Measurements from ENCODE around the gene ZC3H18.

Gene ZC3H18

DNA sequence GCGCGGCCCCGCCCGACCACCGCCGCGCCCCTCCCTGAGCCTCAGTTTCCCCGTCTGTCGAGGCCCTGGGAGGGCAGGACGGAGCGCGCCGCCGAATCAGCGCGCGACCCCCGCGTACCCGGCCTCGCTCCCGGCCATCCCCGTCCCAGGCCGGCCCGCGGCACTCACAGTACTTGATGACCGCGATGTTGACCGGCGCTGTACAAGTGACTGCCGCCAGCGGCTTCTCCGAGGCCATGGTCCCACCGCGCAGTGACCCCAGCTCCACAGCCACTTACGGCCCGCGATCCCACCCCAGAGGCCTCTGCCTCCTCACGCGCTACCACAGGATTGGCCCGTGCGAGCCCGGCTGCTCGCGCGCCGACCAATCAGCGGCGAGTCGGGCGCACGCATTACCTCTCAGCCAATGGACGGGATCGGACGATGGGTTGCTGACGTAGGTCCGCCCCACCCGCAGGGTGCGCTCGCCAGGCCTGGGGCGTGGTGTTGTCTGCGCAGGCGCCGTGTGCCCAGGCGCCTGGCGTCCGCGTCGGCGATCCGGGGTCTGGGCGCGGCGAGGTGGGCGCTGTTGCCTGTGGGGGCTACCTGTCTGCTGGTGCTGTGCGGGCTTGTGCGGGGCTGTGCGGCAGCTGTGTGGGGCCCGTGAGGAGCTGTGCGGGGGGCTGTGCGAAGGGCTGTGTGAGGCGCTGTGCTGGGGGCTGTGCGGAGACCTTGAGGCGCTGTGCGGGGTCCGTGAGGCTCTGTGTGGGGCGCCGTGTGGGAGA is 92.8 kb downstream of the ZC3H18 start, which contains the start of gene MVD:
Gene MVD (minus strand): TSS at position 249 of the 764 bp plus-strand sequence. CDS start 11 bp downstream, at position 238.
- Histone ChIP-seq H3K4me3 (replicated peaks; ENCODE audit: insufficient read depth, low read length) (peak within 1 kb of the TSS; percentile 70), H3K27me3 (ENCODE audit: insufficient read depth, poor library complexity, severe bottlenecking) (no peaks in the 10 kb centered on the region), H3K27ac (replicated peaks) (peak within 1 kb of the TSS; percentile 72)
- no peak for TF ChIP-seq POLR2AphosphoS5 (IDR thresholded peaks at IDR 0.05; ENCODE audit: low read depth)
- TF ChIP-seq SPI1 (IDR thresholded peaks at IDR 0.05; ENCODE audit: borderline replicate concordance, low read depth) = no peak
- no peak for TF ChIP-seq GABPA (IDR thresholded peaks at IDR 0.05; ENCODE audit: low read depth)
- TF ChIP-seq REST (IDR thresholded peaks at IDR 0.05; ENCODE audit: insufficient replicate concordance, low read depth) = no peak
- TF ChIP-seq CTCF (IDR thresholded peaks at IDR 0.05; ENCODE audit: insufficient read depth, low read length) = no peak
- DNase-seq (ENCODE audit: low read depth in 1 of 2, low spot score in 1 of 2) = peak; percentile 88 to 89

DNA sequence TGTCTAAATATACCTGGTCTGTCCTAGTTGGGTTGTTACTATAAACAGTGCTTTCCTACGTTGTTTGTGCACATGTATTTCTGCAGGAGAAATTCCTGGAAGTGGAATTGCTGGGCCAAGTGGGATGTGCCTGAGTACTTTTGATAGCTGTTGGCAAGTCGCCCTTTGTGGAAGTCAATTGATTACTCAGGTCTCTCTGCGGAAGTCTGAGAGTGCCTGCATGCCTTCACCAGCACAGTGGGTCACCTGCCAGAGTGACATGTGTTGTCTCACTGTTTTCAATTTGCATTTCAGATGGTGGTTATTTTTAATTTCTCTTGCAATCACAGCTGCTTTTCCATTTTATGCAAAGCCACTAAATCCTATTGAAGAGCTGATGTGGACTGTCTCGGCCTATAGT is 94.9 kb downstream of the ZC3H18 start:
- TF ChIP-seq CTCF (IDR thresholded peaks at IDR 0.05; ENCODE audit: insufficient read depth, low read length) = no peak
- H3K27ac ChIP-seq (replicated peaks) = no peak overlapping the region
- no peak for DNase-seq (ENCODE audit: low read depth in 1 of 2, low spot score in 1 of 2)
- H3K27me3 ChIP-seq (ENCODE audit: insufficient read depth, poor library complexity, severe bottlenecking) = no peaks in the 10 kb centered on the region
- no peak overlapping the region for H3K4me3 ChIP-seq (replicated peaks; ENCODE audit: insufficient read depth, low read length)

DNA sequence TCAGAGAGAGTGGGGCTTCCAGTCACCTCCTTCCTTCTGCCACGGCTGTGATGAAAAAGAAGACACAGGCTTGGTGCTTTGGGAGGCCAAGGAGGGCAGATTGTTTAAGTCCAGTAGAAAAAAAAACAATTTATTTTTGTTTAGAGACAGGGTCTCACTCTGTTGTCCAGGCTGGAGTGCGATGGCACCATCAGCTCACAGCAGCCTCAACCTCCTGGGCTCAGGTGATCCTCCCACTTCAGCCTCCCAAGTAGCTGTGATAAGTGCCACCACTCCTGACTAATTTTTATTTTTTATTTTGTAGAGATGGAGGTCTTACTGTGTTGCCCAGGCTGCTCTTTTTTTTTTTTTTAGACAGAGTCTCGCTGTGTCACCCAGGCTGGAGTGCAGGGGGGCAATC is 95.4 kb downstream of the ZC3H18 start:
- TF ChIP-seq REST (IDR thresholded peaks at IDR 0.05; ENCODE audit: insufficient replicate concordance, low read depth) = no peak
- no peak for TF ChIP-seq SPI1 (IDR thresholded peaks at IDR 0.05; ENCODE audit: borderline replicate concordance, low read depth)
- TF ChIP-seq POLR2AphosphoS5 (IDR thresholded peaks at IDR 0.05; ENCODE audit: low read depth) = no peak
- no peak for TF ChIP-seq GABPA (IDR thresholded peaks at IDR 0.05; ENCODE audit: low read depth)
- no peak for TF ChIP-seq CTCF (IDR thresholded peaks at IDR 0.05; ENCODE audit: insufficient read depth, low read length)
- H3K27ac ChIP-seq (replicated peaks) = no peak overlapping the region
- H3K4me3 ChIP-seq (replicated peaks; ENCODE audit: insufficient read depth, low read length) = no peak overlapping the region
- no peaks in the 10 kb centered on the region for H3K27me3 ChIP-seq (ENCODE audit: insufficient read depth, poor library complexity, severe bottlenecking)
- no peak for DNase-seq (ENCODE audit: low read depth in 1 of 2, low spot score in 1 of 2)

DNA sequence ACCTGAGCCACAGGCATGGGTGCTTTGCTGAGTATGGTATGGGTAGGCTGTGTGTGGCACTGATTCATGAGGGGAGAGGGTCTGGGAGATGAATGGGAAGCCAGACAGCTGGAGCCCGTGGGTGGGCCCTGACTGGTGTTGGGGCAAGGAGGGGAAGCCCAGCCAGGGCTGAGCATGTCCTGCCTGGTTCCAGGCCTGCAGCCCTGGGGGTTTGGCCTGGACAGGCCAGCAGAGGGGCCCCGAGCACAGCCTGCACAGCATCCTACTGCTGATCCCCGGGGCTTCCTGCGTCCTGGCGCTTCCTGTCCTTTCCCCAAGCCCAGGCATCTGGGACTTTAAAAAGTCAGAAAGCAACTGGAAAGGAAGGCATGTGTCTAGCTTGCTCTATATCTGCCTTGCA is 97.3 kb downstream of the ZC3H18 start:
- no peaks in the 10 kb centered on the region for H3K27me3 ChIP-seq (ENCODE audit: insufficient read depth, poor library complexity, severe bottlenecking)
- no peak overlapping the region for H3K27ac ChIP-seq (replicated peaks)
- no peak for TF ChIP-seq REST (IDR thresholded peaks at IDR 0.05; ENCODE audit: insufficient replicate concordance, low read depth)
- TF ChIP-seq SPI1 (IDR thresholded peaks at IDR 0.05; ENCODE audit: borderline replicate concordance, low read depth) = no peak
- TF ChIP-seq POLR2AphosphoS5 (IDR thresholded peaks at IDR 0.05; ENCODE audit: low read depth) = no peak
- TF ChIP-seq CTCF (IDR thresholded peaks at IDR 0.05; ENCODE audit: insufficient read depth, low read length) = no peak
- no peak for TF ChIP-seq GABPA (IDR thresholded peaks at IDR 0.05; ENCODE audit: low read depth)
- H3K4me3 ChIP-seq (replicated peaks; ENCODE audit: insufficient read depth, low read length) = no peak overlapping the region
- DNase-seq (ENCODE audit: low read depth in 1 of 2, low spot score in 1 of 2) = no peak

Measured in HL-60 (cell line).